CD14-positive monocyte (primary cell): Measurements from ENCODE around the gene BARX2. TPM values are rescaled to one million over a fixed set of nuclear protein-coding genes. Genes with fewer than 3 reads are reported as not detected.
A peak's percentile ranks its signal among the peaks of the same experiment; 100 is the strongest.

Experiments used
- DNase-seq, 3 donors: peaks; one replicate each; pipeline ENCODE4 v3.0.0-alpha.2; 2011 to 2022
- H2AFZ ChIP-seq: 2 replicates; pipeline ENCODE4 v1.6.0; 2012; ENCODE audit warnings: mild to moderate bottlenecking, low read depth, low read length, inconsistent platforms; ENCODE audit not compliant: insufficient read depth, poor library complexity, severe bottlenecking
- H3K27ac ChIP-seq, 2 donors: 1 replicate in 1 of 2; 2 replicates in 1 of 2; pipeline ENCODE4 v1.5.1; 2012 to 2013; ENCODE audit warnings: low read length in 2 of 2, control low read depth in 1 of 2, inconsistent platforms in 1 of 2, low read depth in 1 of 2, mild to moderate bottlenecking in 1 of 2
- H3K27me3 ChIP-seq, 2 donors: one replicate each; pipeline versions ENCODE4 v1.6.0 to v1.6.1; 2011 to 2013; ENCODE audit warnings: low read length in 2 of 2; ENCODE audit not compliant: control insufficient read depth in 2 of 2, insufficient read depth in 2 of 2
- H3K36me3 ChIP-seq, 2 donors: replicated peaks in 1 of 2; 1 replicate in 1 of 2; 2 replicates in 1 of 2; pipeline versions ENCODE4 v1.5.1 to v1.6.1; 2012 to 2013; ENCODE audit warnings: low read length in 2 of 2, control low read depth in 1 of 2, inconsistent platforms in 1 of 2, mild to moderate bottlenecking in 1 of 2; ENCODE audit not compliant: insufficient read depth in 2 of 2, control insufficient read depth in 1 of 2
- H3K4me1 ChIP-seq, 2 donors: 1 replicate in 1 of 2; 2 replicates in 1 of 2; pipeline versions ENCODE4 v1.5.1 to v1.6.1; 2012 to 2013; ENCODE audit warnings: low read length in 2 of 2, control low read depth in 1 of 2, inconsistent platforms in 1 of 2, mild to moderate bottlenecking in 1 of 2, moderate library complexity in 1 of 2; ENCODE audit not compliant: insufficient read depth in 2 of 2, control insufficient read depth in 1 of 2
- H3K4me2 ChIP-seq: replicated peaks from 2 replicates; pipeline ENCODE3; 2012; ENCODE audit warnings: low read length, moderate library complexity, mild to moderate bottlenecking; ENCODE audit not compliant: poor library complexity, severe bottlenecking; ENCODE audit errors: extremely low read depth
- H3K4me3 ChIP-seq, 3 experiments: fragments of 200-600 bp in 1 of 3; sonication (generic) in 1 of 3; replicated peaks in 1 of 3; 1 replicate in 2 of 3; 2 replicates in 1 of 3; pipeline ENCODE4 v1.5.1; 2011 to 2013; ENCODE audit warnings: low read length in 3 of 3, mild to moderate bottlenecking in 3 of 3, control low read depth in 2 of 3, low read depth in 2 of 3, inconsistent platforms in 1 of 3, moderate library complexity in 1 of 3
- H3K79me2 ChIP-seq: 2 replicates; pipeline ENCODE4 v1.6.0; 2012; ENCODE audit warnings: mild to moderate bottlenecking, control low read depth, inconsistent platforms, low read length, moderate library complexity; ENCODE audit not compliant: insufficient read depth
- H3K9ac ChIP-seq: 2 replicates; pipeline ENCODE4 v1.6.0; 2017; ENCODE audit warnings: low read length, mild to moderate bottlenecking; ENCODE audit not compliant: insufficient read depth, poor library complexity, severe bottlenecking
- H3K9me3 ChIP-seq, 2 donors: replicated peaks in 1 of 2; 1 replicate in 1 of 2; 2 replicates in 1 of 2; pipeline versions ENCODE4 v1.5.1 to v1.6.1; 2012 to 2013; ENCODE audit warnings: low read length in 2 of 2, control low read depth in 1 of 2; ENCODE audit not compliant: control insufficient read depth in 1 of 2, insufficient read depth in 1 of 2
- H4K20me1 ChIP-seq: 2 replicates; pipeline ENCODE4 v1.6.0; 2012; ENCODE audit warnings: mild to moderate bottlenecking, low read length, control low read depth, moderate library complexity; ENCODE audit not compliant: insufficient read depth
- H3K27ac Mint-ChIP-seq, 7 donors: one replicate each; pipeline ENCODE4 v1.8.0; 2020; ENCODE audit warnings: mild to moderate bottlenecking in 7 of 7, mixed read lengths in 7 of 7, moderate library complexity in 6 of 7, inconsistent platforms in 2 of 7
- H3K27me3 Mint-ChIP-seq, 3 donors: one replicate each; pipeline ENCODE4 v1.8.0; 2021 to 2022; ENCODE audit warnings: low read depth in 3 of 3, mild to moderate bottlenecking in 3 of 3, mixed read lengths in 3 of 3, moderate library complexity in 3 of 3, inconsistent platforms in 1 of 3
- H3K36me3 Mint-ChIP-seq, 2 donors: one replicate each; pipeline ENCODE4 v1.8.0; 2020; ENCODE audit warnings: mixed read lengths in 2 of 2, inconsistent platforms in 1 of 2, mild to moderate bottlenecking in 1 of 2
- H3K4me1 Mint-ChIP-seq: one replicate; pipeline ENCODE4 v1.8.0; 2020; ENCODE audit warnings: mild to moderate bottlenecking, mixed read lengths
- H3K4me3 Mint-ChIP-seq, 2 donors: one replicate each; pipeline ENCODE4 v1.8.0; 2020; ENCODE audit warnings: mild to moderate bottlenecking in 2 of 2, mixed read lengths in 2 of 2, moderate library complexity in 1 of 2
- H3K9me3 Mint-ChIP-seq, 7 donors: one replicate each; pipeline ENCODE4 v1.8.0; 2020 to 2022; ENCODE audit warnings: mixed read lengths in 7 of 7, mild to moderate bottlenecking in 6 of 7, moderate library complexity in 6 of 7, inconsistent platforms in 2 of 7
- CTCF ChIP-seq: fragments of 200-600 bp; IDR thresholded peaks from one replicate; pipeline ENCODE4 v1.8.0; 2022; ENCODE audit warnings: antibody characterized with exemption, mild to moderate bottlenecking
- WGBS: methylation state at CpG from one replicate; pipeline ENCODE4 v1.1.5; 2013; ENCODE audit warnings: missing lambda C conversion rate; ENCODE audit not compliant: insufficient coverage; 5-methylcytosine and 5-hydroxymethylcytosine counted together
- intact Hi-C, 2 donors: fragments of 100-400 bp; cut with micrococcal nuclease; formaldehyde crosslinking; loops; one replicate each; pipeline versions ENCODE4 v1.15.0 to v1.15.1; 2023
- polyA plus RNA-seq, 3 donors: library from polyadenylated mRNA; depleted of rRNA in 1 of 3; unstranded in 2 of 3; stranded (reverse) in 1 of 3; fragments of 300-500 nt in 2 of 3; fragments of >200 nt in 1 of 3; fragmentation: Illumina TruSeq in 2 of 3; gene quantifications; 1 replicate in 2 of 3; 2 replicates in 1 of 3; pipeline ENCODE4 v1.2.3, GENCODE V29; 2012 to 2021

BARX2 gene
- polyA plus RNA-seq, 3 donors, result not detected

DNA sequence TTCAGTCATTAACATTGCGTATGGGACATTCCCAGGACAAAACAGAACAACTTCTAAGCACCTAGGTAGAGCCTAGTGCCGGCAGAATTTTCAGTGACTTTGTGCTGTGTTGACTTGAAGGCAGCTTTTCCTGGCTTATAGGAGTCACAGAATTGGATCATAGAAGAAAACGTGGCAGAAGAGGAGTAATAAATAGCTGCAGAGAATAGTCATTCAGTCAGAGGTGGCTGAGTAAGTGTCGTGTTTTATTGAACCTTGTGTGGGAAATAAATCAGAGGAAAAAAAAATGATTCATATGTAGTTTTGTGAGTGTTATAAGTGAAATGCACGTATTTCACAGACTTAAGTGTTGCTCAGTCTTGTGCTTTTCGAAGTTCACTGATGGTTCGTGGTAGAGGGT lies 2.1 kb downstream of the BARX2 start:
- peaks cover 0 to 21% (median 7%) of the 10 kb centered on the region in 7 donors for H3K9me3 Mint-ChIP-seq
- peaks cover 0 to 18% of the 10 kb centered on the region in 2 donors for H3K9me3 ChIP-seq
- no peak overlapping the region for H2AFZ ChIP-seq
- 83% methylated on average over 6 of the region's 7 CpGs for WGBS
- H3K4me3 ChIP-seq, result no peak overlapping the region
- H3K27me3 ChIP-seq, result peaks cover 64 to 82% of the 10 kb centered on the region in 2 donors
- no peak for DNase-seq
- H3K36me3 Mint-ChIP-seq, result peaks cover 2 to 5% of the 10 kb centered on the region in 2 donors
- H3K4me1 ChIP-seq, result peaks cover 20 to 21% of the 10 kb centered on the region in 2 donors
- H3K4me3 Mint-ChIP-seq, result peak overlapping the region in 1 of 2 donors; percentile 61
- H3K4me2 ChIP-seq, result no peak overlapping the region
- intact Hi-C loops, result no loop called here
- H4K20me1 ChIP-seq, result no peaks in the 10 kb centered on the region
- no peak overlapping the region for H3K9ac ChIP-seq
- peaks cover 26% of the 10 kb centered on the region for H3K4me1 Mint-ChIP-seq
- no peaks in the 10 kb centered on the region for H3K79me2 ChIP-seq
- H3K36me3 ChIP-seq, result no peaks in the 10 kb centered on the region
- H3K27me3 Mint-ChIP-seq, result peaks cover 72 to 94% (median 76%) of the 10 kb centered on the region in 3 donors
- no peak overlapping the region for H3K27ac ChIP-seq
- TF ChIP-seq CTCF, result no peak
- H3K27ac Mint-ChIP-seq, result no peak overlapping the region

DNA sequence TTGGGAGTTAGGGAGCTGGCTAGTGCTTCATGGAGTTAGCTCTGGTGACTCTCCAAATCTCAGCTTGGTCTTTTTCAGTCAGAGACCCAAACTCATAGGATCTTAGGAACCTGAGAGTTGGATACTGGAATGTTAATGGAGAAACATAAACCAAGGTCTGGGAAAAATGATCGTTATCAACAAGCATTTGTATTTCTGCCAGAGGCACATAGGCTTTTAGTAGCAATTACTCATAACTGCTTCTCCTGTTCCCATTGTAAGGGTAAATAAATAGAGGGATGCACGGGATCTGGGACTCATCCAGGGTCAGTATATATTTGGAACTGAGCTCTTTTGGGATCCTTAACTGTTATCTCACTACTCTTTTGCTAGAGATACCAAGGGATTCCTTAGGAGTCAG lies 4.8 kb downstream of the BARX2 start:
- H3K27ac Mint-ChIP-seq, result no peak overlapping the region
- H3K4me3 Mint-ChIP-seq, result no peak overlapping the region
- no peaks in the 10 kb centered on the region for H3K36me3 ChIP-seq
- H3K27me3 Mint-ChIP-seq, result peaks cover 48 to 78% (median 50%) of the 10 kb centered on the region in 3 donors
- intact Hi-C loops, result no loop called here
- no peak overlapping the region for H3K4me2 ChIP-seq
- peaks cover 4% of the 10 kb centered on the region for H3K4me1 Mint-ChIP-seq
- no peak overlapping the region for H2AFZ ChIP-seq
- peaks cover 0 to 9% of the 10 kb centered on the region in 2 donors for H3K9me3 ChIP-seq
- H3K4me1 ChIP-seq, result peaks cover under 1 to 3% of the 10 kb centered on the region in 2 donors
- peaks cover 0 to 7% (median 0%) of the 10 kb centered on the region in 7 donors for H3K9me3 Mint-ChIP-seq
- no peaks in the 10 kb centered on the region for H4K20me1 ChIP-seq
- DNase-seq, result no peak
- H3K27me3 ChIP-seq, result peaks cover 37 to 58% of the 10 kb centered on the region in 2 donors
- no CpG with 5 or more reads among the region's 2 CpGs for WGBS
- no peak overlapping the region for H3K27ac ChIP-seq
- no peaks in the 10 kb centered on the region for H3K79me2 ChIP-seq
- no peak for TF ChIP-seq CTCF
- no peak overlapping the region for H3K9ac ChIP-seq
- H3K4me3 ChIP-seq, result no peak overlapping the region
- H3K36me3 Mint-ChIP-seq, result peaks cover 0 to 2% of the 10 kb centered on the region in 2 donors
